Stimulated activated CD8-positive, alpha-beta memory T cell treated with anti-CD3 and anti-CD28 coated beads, Interleukin-7, amount 100 ng/mL, for 24 hours (primary cell): ENCODE data around the gene INSRR.

Experiments
- DNase-seq: peaks from one replicate; pipeline ENCODE4 v3.0.0-alpha.2; 2020; ENCODE audit warnings: low read depth

Gene INSRR

DNA sequence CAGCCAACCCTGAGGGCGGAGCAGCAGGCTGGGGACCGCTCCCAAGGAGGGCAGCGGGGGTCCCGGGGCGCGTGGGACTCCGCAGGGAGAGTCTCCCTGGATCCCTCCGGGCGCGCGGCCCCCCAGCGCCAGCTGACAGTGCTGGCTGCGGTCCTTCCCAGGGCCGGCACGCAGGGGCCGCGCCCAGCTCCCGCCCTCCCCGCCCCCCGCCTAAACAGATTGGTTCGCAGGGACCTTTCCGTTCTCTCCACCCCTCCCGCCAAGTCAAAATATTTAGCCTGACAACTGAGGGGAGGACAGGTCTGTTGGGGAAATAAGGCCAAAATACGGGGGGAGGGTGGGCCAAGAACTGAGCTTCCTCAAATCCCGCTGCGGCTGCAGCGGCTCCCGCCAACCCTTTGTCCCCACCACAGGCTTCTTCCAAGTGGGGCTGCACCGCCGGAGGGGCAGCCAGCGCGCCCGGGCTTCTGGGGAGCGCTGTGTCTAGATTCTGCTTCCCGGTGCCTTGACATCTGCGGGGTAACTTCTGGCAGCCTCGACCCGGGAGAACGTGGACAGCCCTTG is at the start of gene INSRR:
Gene INSRR (minus strand): TSS at position 159 of the 564 bp plus-strand sequence. CDS start 496 bp downstream, outside the sequence.
- DNase-seq = no peak

DNA sequence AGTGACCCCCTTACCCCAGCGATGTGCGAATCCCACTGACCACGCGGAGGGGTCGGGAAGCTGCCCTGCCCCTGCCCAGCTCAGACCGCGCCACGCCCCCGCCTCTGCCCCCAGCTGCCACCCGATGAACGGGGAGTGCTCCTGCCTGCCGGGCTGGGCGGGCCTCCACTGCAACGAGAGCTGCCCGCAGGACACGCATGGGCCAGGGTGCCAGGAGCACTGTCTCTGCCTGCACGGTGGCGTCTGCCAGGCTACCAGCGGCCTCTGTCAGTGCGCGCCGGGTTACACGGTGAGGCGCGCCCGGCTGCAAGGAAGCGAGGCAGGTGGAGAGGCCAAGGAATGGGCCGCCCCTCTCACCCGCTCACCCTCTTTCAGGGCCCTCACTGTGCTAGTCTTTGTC is 49.6 kb upstream of the INSRR start:
- no peak for DNase-seq

DNA sequence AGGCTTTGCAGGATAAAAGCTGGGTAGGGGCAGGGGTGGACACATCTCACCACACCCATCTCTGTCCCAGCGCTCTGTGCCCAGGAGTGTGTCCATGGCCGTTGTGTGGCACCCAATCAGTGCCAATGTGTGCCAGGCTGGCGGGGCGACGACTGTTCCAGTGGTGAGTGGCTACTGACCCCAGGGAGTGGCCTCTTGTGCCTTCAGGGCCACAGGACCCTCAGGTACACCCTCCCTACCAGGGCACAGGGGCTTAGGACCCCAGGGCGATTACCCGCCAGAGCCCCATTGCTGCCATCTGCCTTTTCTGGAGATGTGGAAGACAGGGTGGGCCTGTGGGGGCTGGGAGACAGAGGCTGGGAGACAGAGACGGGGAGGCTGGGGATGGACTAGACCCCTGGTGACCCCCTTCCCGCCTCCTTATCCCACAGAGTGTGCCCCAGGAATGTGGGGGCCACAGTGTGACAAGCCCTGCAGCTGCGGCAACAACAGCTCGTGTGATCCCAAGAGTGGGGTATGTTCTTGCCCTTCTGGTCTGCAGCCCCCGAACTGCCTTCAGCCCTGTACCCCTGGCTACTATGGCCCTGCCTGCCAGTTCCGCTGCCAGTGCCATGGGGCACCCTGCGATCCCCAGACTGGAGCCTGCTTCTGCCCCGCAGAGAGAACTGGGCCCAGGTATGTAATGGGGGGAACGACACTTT is 47.4 kb upstream of the INSRR start:
- DNase-seq = no peak

DNA sequence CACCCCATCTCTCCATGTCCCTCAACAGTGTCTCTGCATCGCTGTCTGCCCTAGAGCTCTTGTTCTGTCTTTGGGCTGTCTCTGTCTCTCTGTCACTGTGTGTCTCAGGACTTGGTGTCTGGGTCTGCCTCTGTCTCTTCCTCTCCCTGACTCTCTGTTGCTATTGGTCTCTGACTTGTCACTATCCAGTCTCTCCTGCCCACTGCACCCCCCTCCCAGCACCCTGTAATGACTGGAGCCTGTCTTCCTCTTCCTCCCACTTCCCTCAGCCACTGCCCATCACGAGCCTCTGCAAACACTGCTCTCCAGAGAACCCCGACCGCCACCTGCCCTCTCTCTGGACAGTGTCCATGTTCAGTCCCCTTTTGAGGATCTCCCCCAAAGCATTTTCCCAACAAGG is 46.7 kb upstream of the INSRR start:
- no peak for DNase-seq

DNA sequence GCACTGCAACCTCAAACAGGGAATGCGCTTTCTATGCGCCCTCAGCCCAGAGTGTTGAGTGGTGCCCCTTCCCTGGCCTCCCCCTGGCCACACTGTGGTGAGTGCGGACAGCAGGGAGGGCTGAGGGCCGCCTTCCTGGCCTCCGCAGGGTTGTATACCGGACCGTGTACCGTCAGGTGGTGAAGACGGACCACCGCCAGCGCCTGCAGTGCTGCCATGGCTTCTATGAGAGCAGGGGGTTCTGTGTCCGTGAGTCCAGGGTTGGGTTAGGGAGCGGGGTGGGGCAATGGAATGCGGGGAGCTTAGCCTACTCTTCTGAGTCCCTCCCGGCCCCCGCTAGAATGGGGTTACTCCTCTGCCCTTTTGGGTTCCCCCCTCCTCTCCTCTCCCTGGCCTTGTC is 46.3 kb upstream of the INSRR start:
- DNase-seq = no peak

DNA sequence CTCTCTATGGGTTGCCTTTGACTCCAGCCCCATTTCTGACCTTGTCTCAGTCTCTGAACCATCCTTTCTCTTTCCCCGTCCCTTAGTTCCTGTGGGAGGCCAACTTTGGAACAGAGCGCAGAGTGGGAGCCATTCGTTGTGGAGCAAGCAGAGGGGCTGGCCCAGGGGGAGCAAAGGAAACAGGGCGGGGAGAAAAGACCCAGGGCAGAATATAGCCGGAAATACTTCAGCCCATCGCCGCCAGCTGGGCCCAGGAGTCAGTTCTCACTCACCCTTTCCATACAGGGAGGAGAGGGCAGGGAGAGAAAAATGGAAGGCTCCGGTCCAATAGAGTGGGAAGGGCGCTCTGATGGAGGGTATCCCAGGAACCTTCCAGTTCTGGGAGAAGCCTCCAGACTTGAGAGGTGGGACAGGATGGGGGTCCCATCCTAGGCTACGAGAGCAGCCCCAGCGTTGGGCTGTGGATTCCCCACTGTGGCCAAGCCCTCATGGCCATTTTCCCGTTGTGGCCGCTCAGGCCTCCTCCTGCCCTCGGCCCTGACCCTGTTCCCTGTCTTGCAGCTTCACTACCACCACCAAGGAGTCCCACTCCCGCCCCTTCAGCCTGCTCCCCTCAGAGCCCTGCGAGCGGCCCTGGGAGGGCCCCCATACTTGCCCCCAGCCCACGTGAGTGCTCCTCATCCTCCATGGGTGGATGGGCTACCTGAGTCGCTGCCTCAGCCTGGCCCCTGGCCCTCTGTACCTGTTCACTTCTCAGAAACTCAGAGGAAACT is 45.5 kb upstream of the INSRR start:
- DNase-seq = no peak

DNA sequence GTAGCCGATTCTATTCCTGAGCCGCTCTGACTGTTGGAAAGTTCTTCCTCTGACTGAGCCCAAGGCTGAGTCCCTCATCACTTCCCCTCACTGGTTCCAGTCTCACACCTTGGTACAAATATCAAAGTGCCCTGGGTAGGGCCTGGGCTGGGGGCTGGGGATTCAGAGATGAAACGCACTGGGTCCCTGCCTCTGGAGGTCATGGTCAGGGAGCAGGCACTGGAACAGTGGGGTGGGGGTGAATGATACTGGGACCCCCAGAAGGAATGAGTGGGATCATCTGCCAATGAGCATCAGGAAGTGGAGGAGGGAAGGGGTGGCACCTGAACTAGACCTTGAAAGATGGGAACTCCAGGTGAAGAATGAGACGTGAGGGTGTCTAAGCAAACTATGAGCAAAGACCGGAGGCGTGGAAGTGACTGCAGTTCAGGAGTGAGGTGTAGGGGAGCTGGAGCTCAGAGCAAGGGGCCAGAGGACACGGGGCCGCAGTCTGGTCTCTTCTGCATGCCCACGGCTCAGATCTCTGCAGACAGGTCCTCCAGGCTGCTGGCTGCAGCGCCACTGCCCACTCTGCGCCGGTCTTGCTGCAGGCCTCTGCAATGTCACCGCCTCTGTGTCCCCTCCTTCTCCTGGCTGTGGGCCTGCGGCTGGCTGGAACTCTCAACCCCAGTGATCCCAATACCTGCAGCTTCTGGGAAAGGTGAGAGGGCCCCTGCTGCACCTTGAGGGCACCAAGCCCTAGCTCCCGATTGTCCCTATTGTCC is 44.6 kb upstream of the INSRR start:
- DNase-seq = no peak

DNA sequence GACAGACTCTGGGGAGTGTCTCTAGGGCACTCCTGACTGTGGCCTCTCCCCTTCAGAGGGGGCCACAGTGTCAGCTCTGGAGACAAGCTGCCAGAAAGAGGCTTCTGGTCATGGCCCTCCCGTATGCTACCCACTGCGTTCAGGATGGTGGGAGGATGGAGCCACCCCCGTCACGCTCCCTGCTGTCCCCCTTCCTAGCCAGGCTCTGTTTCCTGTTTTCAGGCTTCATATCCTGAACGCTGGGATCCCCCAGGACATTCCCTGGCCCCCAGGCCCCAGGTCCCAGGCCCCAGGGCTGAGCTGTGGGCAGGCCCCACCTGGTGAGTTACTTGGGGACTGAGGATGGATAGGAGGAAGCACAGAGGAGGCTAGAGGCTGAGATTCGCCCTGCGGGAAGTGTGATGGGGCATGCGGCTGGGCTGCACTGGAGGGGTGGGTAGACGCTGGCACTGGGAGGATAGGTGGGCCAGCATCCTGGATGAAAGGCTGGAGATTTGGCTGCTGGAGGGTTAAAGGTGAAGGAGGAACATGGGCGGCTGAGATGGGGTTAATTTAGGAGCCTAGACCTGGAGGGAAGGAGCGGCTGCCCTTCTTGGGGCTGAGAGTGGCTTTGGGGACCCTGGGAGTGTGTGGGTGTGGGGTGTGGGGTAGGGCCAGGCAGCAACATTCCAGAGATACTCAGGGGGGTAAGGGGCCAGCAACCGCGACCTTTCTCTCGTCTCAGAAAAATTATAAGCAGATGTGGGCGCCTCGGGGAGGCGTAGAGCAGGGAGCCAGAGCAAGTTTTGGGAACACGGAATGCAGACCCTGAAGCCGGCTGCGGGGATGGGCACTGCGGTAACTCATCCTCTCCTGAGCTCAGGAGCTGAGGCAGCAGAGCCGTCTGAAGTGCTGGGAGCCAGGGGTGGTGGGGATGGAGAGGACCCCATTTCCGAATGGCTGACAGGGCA is 43.3 kb upstream of the INSRR start:
- DNase-seq = no peak

DNA sequence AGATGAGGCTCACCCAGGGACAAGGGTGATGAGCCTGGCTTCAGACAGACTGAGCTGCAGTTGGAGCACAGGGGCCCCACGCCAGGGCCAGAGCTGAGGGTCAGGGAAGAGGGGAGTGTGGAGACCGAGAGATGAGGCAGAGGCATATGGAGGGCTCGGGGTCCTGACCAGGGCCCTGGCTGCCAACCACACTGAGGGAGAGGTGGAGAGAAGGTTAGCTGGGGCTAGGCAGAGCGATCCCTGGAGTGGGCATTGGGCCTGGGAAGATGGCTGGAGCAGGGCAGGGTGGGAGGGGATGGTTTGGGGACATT is 42.6 kb upstream of the INSRR start:
- no peak for DNase-seq

DNA sequence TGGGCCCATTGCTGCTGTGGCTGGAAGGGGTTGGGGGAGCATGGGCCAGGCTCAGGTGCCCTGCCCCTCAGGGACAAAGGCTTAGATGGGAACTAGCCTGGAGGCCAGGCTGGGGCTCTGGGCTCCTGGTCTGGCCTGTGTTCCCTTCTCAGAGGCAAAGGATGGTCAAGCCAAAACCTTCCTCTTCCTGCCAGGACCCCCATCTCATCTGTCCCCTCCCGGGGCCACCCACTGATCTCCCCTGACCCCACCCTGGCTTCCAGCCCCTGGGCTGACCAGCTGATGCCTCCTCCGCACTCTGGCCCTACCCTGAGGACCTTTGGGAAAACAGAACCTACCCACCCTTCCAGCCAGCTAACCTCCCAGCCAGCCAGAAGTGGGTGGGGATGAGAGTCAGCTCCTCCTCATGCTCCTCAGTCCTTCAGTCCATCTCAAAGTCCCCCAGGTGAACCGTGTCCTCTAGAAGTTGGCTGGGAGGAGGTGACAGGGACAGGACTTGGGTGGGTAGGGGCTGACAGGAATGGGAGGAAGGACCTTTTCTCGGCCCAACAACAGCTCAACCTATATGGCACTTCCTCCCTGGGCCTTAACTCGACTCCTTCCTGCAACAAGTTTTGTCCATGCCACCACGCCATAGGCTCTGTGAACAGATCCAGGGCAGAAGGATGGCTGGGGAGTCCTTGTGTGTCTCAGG is 42.1 kb upstream of the INSRR start:
- no peak for DNase-seq

DNA sequence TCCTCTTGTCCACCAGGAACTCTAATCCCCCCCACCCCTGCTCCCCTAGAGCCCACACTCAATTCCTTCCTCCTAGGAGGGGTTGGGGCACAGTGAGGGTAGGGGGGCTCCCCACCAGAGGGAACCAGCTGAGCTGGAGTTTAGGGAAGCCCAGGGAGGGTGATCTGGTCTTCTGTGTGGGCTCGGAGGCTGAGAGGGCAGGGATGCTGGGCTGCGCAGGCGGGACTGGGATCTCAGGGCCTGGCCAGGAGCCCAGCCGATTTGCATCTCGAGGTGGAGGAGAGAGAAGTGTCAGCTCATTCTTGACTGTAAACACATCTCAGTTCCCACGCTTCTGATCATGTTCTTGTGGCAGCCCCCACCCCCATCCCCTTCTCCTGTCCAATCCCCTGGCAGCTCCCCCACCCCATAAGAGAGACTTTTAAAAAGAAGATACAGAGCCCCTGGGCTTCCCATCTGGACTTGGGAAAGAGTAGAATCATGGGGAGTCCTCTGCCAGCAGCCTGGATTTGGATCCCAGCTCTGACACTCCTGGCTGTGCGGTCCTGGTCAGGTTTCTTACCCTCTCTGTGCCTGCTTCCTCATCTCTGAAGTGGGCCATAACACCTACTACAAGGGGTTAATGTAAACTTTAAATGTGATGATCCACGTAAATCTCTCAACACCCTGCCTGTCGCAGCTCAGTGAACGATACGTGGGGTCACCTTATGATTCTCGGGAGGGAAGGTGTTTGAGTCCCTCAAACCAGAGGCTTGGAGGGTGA is 41.2 kb upstream of the INSRR start:
- no peak for DNase-seq

DNA sequence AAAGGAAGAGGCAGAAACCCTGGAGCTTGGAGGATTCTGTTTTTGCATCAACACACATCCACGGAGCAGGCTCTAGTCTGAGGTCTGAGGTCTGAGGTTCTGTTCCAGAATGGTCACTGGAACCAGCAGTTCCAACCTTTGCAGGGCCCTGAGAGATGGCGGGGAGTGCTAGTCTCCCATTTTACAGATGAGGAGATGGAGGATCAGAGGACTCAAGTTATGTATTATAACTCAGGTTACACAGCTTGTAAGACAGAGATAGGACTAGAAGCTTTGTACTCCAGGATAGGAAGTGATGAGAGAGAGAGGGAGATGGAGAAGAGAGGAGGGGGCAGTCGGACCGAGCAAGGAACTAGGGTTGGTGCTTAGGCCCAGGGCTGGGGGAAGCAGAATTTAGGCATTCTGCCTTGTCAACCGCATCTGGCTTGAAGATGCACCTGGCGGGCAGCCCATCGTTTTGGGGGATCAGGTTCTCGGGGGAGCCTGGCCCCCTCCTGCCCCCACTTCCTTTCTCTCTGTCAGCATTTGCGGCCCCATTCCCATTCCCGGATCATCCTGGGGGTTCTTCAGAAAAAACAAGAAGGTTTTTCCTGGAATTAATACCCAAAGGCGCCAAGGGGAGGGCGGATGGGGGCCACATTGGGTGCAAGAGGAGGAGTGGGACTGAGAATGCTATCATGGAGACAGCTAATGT is 40.2 kb upstream of the INSRR start:
- DNase-seq = no peak

DNA sequence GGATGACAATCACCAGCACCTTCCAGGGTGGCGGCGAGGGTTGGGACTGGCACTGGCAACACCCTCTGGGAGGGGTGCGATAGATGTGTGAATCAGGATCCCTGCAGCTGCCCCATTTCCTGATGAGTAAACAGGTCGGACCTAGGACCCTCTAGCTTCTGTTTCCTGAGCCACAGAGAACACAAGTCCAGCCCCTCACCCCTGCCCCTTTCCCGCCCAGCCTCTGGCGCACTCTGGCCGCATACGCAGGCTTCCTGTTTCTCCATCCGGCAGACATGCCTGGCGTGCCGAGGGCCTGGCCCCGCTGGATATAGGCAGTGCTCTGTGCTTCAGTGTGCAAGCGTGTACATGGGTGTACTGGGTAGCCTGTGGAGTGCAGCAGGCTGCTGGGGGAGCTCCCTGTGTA is 39.2 kb upstream of the INSRR start:
- DNase-seq = no peak

DNA sequence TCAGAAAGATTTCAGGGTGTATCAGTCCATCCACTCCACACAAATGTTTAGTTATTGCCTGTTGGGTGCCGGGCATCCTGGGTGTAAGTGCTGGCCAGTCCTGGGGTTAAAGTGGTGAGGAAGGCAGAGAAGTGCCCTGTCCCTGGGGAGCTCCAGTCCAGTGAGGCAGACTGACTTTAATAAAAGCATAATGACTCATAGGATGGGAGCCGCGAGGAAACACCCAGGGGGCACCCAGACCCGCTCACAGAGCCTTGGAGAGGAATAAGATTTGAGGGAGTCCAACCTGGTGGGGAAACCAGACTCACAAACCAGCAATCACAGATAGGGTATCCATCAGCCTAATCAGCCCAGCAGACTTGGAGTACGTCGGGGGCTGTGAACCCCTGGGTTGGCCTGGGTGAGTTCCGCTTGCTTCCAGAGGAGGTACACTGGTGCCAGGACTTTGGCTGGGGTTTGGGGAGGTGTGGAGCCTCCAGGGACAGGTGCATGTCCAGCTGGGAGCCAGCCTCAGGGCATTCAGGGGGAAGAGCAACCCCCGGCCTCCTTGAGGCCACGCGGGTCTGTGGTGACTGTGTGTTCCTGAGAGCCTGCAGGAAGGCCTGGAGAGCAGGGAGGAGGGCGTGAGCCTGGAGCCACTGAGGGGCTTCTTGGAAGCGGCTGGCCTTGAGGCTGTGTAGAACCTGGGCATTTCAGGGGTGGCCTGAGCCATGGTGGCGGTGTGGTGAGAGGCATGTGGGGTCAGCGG is 38.3 kb upstream of the INSRR start:
- no peak for DNase-seq

DNA sequence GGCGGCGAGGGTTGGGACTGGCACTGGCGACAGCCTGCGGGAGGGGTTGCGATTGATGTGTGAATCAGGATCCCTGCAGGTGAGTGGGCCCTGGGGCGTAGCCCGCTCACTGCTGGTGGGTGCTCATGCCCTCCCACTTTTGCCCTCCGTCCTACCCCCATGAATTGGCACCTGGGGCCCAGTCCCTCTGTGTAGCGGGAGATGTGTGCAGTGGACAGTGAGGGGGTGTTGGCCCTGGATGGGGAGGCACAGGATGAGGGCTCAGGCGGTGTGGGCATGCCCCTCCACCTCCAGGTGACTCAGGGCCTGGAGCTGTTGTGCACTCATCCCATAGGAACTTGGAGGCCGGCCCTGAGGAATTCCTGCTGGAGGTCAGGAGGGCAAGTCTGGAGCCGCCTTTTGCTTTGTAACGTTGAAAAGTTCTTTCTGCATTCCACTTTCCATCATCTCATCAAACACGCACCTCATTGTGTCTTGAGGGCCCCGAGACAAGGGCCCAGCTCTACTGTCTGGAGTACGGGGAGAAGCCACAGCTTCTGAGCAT is 37.6 kb upstream of the INSRR start:
- no peak for DNase-seq

DNA sequence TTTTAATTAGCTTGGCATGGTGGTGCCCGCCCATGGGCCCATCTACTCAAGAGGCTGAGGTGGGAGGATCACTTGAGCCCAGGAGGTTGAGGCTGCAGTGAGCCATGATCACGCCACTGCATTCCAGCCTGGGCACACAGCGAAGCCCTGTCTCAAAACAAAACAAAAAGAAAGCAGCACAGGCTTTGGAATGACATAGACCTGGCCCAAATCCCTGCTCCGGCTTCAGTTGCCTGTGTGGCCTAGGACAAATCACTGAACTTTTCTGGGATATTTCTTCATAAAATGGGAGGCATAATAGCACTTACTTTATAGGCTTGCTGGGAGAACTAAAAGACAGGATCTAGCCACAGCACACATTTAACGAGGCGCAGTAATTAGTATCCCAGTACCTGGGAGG is 37.0 kb upstream of the INSRR start:
- no peak for DNase-seq

DNA sequence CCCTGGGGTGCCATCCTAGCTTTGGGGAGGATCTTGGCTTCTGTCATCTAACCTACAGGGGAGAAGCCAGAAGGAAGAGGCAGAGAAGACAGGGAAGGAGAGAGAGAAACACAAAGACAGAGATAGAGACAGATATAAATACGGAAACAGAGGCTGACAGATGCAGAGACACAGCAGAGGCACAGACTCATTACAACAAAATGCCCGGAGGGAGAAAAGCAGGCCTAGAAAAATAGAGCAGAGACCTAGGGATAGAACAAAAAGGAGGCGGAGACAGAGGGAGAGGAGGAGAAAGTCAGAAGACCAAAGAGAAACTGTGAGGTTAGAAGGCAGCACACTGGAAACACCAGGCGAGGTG is 36.5 kb upstream of the INSRR start:
- no peak for DNase-seq

DNA sequence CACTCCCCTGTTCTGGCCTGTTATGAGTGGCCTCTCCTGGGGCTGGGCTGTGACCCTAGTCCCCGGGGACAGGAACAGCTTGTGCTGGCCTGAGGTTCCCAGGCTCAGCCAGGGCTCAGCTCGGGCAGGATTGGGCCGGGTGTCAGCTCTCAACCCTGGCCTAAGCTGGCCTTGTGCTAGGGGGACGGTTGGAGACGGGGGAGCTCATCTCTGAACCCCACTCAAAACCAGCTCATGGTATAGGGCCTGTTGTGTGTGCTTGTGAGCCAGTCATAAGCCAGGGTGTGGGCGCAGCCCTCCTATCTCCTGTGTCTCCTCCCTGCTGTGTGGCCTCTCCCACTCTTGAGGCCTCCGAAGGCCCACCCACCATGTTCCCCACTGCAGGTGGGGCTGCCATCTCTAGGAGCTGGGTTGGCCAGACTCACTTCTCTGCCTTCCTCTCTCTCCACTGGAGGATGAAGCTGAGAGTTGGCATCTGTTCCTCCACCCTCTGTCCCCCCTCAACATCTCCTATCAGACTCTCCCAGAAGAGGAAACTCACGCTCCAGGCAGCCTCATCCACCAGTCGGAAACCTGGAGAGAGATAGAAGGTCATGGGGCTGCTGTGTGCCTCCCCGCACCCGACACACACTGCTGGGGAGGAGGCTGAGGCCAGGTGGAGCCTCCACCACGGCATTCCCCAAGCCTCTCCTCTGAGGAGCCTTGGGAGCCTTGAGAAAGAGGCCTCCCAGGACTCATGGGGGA is 36.0 kb upstream of the INSRR start:
- DNase-seq = no peak
